Measurements from ENCODE around the gene FLT1. TPM values are rescaled to one million over a fixed set of nuclear protein-coding genes. Genes with fewer than 3 reads are reported as not detected.

FLT1 gene
- total RNA-seq, 1 experiment from 2014 or later: not detected

DNA sequence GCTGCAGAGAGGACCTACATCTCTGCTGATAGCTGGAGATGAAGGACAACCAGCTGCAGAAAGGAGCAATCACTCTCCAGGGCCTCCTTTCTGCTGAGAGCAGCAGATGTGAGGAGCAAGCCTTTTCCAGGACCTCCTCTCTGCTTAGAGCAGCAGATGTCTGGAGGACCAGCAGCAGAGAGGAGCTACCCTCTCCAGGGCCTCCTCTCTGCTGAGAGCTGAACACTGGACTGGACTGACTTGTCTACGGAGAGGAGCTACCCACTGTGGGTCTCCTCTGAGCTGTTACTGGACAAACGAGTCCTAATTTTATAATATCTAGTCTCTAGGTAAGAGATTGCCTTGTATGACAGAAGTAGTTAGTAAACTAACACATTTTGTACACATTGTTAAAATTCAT lies 40.8 kb upstream of the FLT1 start:
- Histone ChIP-seq H3K4me3 (no peak overlapping the region), H3K9me2 (ENCODE audit: insufficient read depth) (no peaks in the 10 kb centered on the region), H3K9me3 (ENCODE audit: insufficient read depth, low read depth) (no peaks in the 10 kb centered on the region), H3K79me2 (ENCODE audit: low read depth) (no peaks in the 10 kb centered on the region), H3K36me3 (ENCODE audit: low read depth) (no peaks in the 10 kb centered on the region), H3F3A (ENCODE audit: insufficient read depth, low read depth) (no peaks in the 10 kb centered on the region), H4K20me1 (ENCODE audit: insufficient read depth) (no peaks in the 10 kb centered on the region; the same call in 1 of the 2 replicates), H3K4me2 (no peak overlapping the region), H3K27ac (no peak overlapping the region), H3K4me1 (replicated peaks; ENCODE audit: insufficient read depth) (no peaks in the 10 kb centered on the region), H2AFZ (no peak overlapping the region), H3K27me3 (ENCODE audit: insufficient read depth, low read depth) (peaks cover 53% of the 10 kb centered on the region)
- TF ChIP-seq, protein P1, sequence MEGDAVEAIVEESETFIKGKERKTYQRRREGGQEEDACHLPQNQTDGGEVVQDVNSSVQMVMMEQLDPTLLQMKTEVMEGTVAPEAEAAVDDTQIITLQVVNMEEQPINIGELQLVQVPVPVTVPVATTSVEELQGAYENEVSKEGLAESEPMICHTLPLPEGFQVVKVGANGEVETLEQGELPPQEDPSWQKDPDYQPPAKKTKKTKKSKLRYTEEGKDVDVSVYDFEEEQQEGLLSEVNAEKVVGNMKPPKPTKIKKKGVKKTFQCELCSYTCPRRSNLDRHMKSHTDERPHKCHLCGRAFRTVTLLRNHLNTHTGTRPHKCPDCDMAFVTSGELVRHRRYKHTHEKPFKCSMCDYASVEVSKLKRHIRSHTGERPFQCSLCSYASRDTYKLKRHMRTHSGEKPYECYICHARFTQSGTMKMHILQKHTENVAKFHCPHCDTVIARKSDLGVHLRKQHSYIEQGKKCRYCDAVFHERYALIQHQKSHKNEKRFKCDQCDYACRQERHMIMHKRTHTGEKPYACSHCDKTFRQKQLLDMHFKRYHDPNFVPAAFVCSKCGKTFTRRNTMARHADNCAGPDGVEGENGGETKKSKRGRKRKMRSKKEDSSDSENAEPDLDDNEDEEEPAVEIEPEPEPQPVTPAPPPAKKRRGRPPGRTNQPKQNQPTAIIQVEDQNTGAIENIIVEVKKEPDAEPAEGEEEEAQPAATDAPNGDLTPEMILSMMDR (conservative IDR thresholded peaks at IDR 0.05): no peak
- no peak for TF ChIP-seq EZH2 (IDR thresholded peaks at IDR 0.05; ENCODE audit: low read depth)
- ChIA-PET POLR2A (ENCODE audit: unreplicated experiment) (no interaction called here), CTCF (interaction anchor here (0.6 kb wide), 1 partner anchor 9 kb away, joined by 3 read pairs; no protein-coding TSS in a partner anchor)
- intact Hi-C loops (cut with micrococcal nuclease; ENCODE audit: unreplicated experiment): no loop called here
- BruUV-seq (replicated peaks): no TSS peak
- DNase-seq: no peak

DNA sequence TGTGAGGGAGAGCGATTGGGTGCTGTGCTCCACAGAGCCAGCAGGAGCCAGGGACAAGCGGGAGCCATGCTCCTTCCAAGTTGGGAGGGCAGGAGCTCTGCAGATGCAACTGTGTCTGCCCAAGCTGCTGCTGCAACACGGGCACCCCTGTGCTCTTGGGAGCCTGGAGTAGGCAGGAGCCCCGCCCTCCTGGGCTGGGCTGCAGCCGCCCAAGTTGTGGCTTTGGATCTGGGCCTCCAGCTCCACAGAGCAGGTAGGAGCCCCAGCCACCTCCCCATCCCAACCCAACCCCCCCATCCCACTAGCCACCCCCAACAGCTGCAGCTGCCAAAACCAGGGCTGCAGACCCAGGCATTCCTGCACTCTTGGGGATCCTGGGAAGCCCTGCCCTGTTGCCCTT lies 39.9 kb upstream of the FLT1 start:
- Histone ChIP-seq H3K4me2 (no peak overlapping the region), H3K27me3 (ENCODE audit: insufficient read depth, low read depth) (peaks cover 51% of the 10 kb centered on the region), H3K9me3 (ENCODE audit: insufficient read depth, low read depth) (no peaks in the 10 kb centered on the region), H3K36me3 (ENCODE audit: low read depth) (no peaks in the 10 kb centered on the region), H3F3A (ENCODE audit: insufficient read depth, low read depth) (no peaks in the 10 kb centered on the region), H3K27ac (no peak overlapping the region), H3K4me1 (replicated peaks; ENCODE audit: insufficient read depth) (no peaks in the 10 kb centered on the region), H3K4me3 (no peak overlapping the region), H3K79me2 (ENCODE audit: low read depth) (no peaks in the 10 kb centered on the region), H2AFZ (no peak overlapping the region), H4K20me1 (ENCODE audit: insufficient read depth) (no peaks in the 10 kb centered on the region; the same call in 1 of the 2 replicates), H3K9me2 (ENCODE audit: insufficient read depth) (no peaks in the 10 kb centered on the region)
- CTCF ChIA-PET: no interaction called here
- TF ChIP-seq EZH2 (IDR thresholded peaks at IDR 0.05; ENCODE audit: low read depth): no peak
- TF ChIP-seq, protein P1 (conservative IDR thresholded peaks at IDR 0.05): no peak
- no peak for DNase-seq
- POLR2A ChIA-PET (ENCODE audit: unreplicated experiment): no interaction called here
- intact Hi-C loops (cut with micrococcal nuclease; ENCODE audit: unreplicated experiment): no loop called here
- BruUV-seq (replicated peaks): no TSS peak

DNA sequence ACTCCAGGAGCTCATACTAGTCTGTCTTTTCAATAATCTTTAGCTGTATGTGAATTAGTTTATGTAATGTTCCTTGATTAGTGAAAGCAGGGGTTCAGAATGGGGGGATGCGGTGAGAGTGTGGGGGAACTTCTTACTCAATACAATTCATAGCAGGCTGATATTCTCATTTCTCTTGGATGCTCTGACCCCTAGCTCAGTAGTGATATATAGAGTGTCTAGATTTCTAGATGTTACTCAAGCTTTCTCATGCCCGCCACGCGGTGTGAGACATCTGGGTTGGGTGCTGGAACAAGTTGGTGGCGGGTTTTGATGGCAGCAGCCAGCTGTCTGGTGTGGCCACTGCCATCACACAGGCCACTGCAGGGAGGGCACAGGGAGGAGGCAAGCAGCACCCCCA lies 39.3 kb upstream of the FLT1 start:
- H3K9me2 ChIP-seq (ENCODE audit: insufficient read depth): no peaks in the 10 kb centered on the region
- TF ChIP-seq, protein P1 (conservative IDR thresholded peaks at IDR 0.05): no peak
- no peak for TF ChIP-seq EZH2 (IDR thresholded peaks at IDR 0.05; ENCODE audit: low read depth)
- no peak overlapping the region for H3K4me2 ChIP-seq
- no peak overlapping the region for H3K4me3 ChIP-seq
- H3K36me3 ChIP-seq (ENCODE audit: low read depth): no peaks in the 10 kb centered on the region
- peaks cover 48% of the 10 kb centered on the region for H3K27me3 ChIP-seq (ENCODE audit: insufficient read depth, low read depth)
- intact Hi-C loops (cut with micrococcal nuclease; ENCODE audit: unreplicated experiment): no loop called here
- H3K79me2 ChIP-seq (ENCODE audit: low read depth): no peaks in the 10 kb centered on the region
- no peak overlapping the region for H2AFZ ChIP-seq
- no peaks in the 10 kb centered on the region for H3F3A ChIP-seq (ENCODE audit: insufficient read depth, low read depth)
- no peaks in the 10 kb centered on the region; the same call in 1 of the 2 replicates for H4K20me1 ChIP-seq (ENCODE audit: insufficient read depth)
- DNase-seq: no peak
- H3K27ac ChIP-seq: no peak overlapping the region
- H3K4me1 ChIP-seq (replicated peaks; ENCODE audit: insufficient read depth): no peaks in the 10 kb centered on the region
- no peaks in the 10 kb centered on the region for H3K9me3 ChIP-seq (ENCODE audit: insufficient read depth, low read depth)
- no TSS peak for BruUV-seq (replicated peaks)
- CTCF ChIA-PET: no interaction called here
- POLR2A ChIA-PET (ENCODE audit: unreplicated experiment): no interaction called here
